ENCODE data around the gene MSX2.

GRCh38 chr5:174720612-174721529 is 3.5 kb upstream of the MSX2 start:
- no peak for TF ChIP-seq MAX (IDR thresholded peaks at IDR 0.05)
- TF ChIP-seq CTCF (IDR thresholded peaks at IDR 0.05 in 2 of 3, conservative IDR thresholded peaks at IDR 0.05 in 1 of 3; ENCODE audit: borderline replicate concordance in 1 of 3, insufficient read depth in 1 of 3, low read depth in 2 of 3, low read length in 2 of 3): no peak
- TF ChIP-seq POLR2AphosphoS5 (IDR thresholded peaks at IDR 0.05; ENCODE audit: low read depth, low read length): no peak
- no peak for TF ChIP-seq POLR2A (IDR thresholded peaks at IDR 0.05; ENCODE audit: borderline replicate concordance, extremely low read depth, insufficient read depth, insufficient read length)
- TF ChIP-seq FOSL1 (IDR thresholded peaks at IDR 0.05; ENCODE audit: low read depth): no peak
- TF ChIP-seq REST (IDR thresholded peaks at IDR 0.05; ENCODE audit: low read depth): no peak
